Measurements from ENCODE around the gene GLT1D1.

- TF ChIP-seq, protein P1, sequence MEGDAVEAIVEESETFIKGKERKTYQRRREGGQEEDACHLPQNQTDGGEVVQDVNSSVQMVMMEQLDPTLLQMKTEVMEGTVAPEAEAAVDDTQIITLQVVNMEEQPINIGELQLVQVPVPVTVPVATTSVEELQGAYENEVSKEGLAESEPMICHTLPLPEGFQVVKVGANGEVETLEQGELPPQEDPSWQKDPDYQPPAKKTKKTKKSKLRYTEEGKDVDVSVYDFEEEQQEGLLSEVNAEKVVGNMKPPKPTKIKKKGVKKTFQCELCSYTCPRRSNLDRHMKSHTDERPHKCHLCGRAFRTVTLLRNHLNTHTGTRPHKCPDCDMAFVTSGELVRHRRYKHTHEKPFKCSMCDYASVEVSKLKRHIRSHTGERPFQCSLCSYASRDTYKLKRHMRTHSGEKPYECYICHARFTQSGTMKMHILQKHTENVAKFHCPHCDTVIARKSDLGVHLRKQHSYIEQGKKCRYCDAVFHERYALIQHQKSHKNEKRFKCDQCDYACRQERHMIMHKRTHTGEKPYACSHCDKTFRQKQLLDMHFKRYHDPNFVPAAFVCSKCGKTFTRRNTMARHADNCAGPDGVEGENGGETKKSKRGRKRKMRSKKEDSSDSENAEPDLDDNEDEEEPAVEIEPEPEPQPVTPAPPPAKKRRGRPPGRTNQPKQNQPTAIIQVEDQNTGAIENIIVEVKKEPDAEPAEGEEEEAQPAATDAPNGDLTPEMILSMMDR (IDR thresholded peaks at IDR 0.05; ENCODE audit: insufficient read depth, low read length, poor library complexity, severe bottlenecking) = no peak
- no peak for TF ChIP-seq EZH2phosphoT487 (conservative IDR thresholded peaks at IDR 0.05; ENCODE audit: low read length)
Observed at GRCh38 chr12:128829861-128830504, 23.3 kb upstream of the GLT1D1 start.
